ENCODE data around the gene VAMP2.

Gene VAMP2

DNA sequence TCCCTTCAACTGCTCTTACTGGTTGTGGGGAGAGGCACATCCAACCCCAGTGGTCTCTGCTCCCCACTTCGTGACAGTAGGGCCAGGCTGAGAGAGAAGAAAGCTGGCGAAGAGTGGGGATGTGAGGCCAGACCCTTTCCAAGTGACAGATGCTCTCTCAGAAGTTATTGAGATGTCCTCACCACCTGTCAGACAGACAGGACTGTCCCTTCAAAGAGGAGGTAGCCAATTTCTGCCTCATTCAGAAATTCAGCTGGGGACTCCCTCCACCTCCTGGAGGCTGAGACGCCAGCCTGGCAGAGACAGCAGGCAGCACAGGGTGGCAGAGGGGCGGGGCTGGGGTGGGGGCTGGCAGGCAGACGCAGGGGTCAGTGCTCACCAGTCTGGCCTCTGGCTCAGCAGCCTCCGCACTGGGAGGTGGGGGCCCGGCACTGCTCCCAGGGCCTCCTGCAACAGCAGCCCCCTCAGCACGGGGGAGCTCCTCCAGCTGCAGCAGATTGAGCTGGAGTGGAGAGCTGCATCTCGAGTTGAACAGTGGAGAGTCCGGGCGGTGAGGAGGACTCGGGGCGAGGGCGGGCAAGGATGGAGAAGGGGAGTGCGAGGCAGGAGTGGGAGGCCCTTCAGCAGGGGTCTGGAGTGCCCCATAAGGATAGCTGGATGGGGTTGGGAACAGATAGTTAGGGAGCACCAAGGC, 19.7 kb downstream of the VAMP2 start:
- no peak for DNase-seq

DNA sequence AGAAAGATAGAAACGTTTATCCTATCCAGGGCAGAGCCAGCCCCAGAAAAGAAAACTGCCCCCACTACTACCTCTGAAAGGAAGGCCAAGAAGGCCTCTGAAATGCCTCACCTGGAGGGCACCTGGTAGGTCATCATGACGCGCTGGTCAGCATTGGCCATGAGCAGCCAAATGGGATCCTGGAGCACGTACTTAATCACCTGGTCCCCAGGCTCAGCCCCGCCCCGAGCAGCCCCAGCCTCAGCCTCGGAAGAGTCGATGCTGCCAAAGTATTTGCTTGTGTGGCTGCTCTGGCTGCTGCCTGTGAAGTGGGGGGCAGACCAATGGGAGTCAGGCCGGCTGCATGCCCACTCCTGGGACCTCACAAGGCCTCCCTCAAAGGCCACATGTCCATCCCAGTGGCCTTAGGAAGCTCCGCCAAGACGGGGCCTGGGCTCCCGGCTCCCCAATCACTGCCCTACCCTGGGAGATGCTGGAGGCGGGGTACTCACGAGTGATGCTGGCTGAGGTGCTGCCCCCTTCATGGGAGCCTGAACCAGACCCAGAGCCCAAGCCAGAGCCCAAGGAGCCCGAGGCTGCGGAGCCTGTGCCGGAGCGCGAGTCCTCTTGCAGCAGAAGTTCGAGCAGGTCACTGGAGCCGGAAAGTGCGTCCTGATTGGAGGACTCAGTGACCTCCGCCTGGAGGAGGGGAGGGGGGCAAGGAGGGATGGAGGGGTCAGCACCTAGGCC, 20.4 kb downstream of the VAMP2 start:
- no peak for DNase-seq

DNA sequence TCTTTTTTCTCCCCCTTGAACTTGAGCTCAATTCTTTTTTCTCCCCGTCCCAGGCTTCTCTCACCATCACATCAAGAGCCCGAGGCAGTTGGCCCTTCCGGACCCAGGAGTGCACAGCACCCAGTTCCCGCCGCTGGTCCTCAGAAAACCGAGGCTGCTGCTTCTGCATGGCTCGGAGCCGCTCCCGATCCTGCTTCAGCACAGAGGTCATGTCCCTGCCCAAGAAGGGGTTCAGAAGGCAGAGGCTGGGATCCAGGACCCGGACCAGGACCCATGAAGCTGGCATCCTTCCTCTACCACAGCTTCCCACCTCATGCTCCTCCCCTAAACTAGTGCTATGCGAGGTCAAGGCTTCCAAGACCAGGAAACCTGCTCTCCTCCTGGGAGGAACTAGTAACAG, 21.0 kb downstream of the VAMP2 start:
- DNase-seq = no peak

DNA sequence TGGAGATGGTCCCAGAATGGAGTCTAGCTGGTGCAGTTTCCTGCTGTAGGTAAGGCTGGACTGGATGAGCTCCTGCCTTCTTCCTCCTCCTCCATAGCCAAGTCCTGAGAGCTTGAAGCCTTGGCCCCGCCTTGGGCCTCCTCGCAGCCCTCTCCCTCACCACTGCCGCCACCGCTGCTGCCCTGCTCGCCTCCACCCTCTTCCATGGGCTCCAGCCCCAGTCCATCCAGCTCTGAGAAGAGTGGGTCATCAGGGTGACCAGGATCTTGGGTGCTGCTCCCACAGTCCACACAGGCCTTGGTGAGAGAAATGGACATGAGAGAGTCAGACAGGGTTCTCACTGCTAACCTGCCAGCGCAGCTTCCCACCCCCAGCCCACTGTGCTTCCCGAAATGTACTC, 21.7 kb downstream of the VAMP2 start:
- no peak for DNase-seq

DNA sequence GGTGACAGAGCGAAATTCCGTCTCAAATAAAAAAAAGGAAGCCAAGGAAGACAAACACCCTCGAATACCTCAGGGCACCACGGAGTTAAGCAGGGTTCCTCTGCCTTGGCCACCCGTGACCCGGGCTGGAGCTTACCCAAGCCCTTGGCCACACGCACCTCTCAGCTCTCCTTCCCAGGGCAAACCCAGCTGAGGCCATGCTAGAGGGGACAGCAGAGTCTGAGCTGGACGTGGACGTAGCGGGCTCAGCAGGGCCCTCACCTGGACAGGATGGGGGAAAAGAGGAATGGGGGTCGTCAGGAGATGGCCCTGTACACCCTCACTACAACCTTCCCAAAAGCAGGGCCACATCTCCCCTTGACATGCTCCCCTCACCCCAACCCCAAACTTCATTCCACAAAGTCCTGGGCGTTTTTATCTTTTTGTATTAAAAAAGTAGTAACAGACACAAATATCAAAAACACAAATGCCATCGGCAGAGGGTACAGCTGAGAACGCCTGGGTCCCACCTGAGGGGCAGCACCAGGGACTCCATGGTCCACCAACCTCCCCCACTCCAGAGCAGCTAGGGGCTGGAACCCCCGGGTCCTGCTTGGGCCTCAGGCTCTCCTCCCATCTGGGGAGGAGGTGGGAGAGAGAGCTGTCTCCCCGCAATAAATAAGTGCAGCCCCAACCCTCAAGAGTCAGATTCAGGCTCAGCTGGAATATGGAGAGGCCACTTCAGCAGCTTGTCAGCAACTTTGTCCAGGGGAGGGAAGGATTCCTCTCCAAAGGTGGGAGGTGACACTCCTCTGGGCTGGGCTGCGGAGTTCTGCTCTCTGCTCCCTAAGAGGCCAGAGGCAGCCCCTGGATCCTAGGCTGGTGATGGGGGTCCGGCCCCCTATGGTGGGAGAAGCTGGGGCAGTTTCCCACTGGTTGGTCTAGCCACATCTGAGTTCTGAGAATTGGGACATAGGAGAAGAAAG, 22.4 kb downstream of the VAMP2 start:
- DNase-seq = no peak

DNA sequence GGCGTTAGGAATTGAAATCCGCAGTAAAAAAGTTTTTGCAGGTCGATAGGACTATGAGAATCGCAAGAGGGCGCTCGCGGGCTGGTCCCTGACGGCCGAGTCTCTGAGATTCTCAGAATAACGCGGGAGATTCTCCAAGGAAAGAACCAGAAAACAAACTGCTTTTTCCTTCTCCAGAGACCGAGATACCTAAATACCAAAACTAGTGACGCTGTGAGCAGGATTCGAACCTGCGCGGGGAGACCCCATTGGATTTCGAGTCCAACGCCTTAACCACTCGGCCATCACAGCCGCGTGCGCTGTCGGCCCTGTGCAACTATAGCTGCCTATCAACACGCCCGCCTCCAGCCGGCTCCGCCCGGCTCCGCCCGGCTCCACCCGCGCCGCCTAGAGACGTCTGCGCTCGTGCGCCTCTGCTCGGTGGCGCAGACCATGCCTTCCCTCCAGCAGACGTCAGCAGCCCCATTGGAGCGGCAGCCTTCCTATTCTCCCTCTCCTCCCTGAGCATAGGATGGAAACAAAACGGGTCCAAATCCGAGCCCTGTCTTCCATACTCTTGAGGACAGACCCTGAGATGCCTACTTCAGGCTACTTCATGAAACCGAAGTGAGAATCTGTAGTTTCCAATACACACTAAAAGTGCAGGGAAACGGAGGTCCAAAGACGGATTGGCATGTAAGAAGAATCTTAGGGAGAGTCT, 23.9 kb downstream of the VAMP2 start:
- peak; percentile 99 for DNase-seq

DNA sequence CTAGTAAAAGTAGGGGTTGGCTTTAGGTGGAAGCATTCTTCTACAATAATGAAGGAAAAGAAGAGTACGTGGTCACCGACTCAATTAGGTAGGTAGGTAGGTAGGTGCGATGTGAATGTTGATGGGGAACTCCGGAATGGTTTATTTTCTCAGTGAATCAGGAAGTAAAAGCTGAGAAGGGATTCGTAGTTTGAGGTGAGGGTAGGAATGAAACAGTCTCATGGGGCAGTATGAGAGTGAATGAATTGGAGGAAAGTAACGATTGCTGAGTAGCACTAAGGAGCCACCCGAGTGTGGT, 24.4 kb downstream of the VAMP2 start:
- no peak for DNase-seq

DNA sequence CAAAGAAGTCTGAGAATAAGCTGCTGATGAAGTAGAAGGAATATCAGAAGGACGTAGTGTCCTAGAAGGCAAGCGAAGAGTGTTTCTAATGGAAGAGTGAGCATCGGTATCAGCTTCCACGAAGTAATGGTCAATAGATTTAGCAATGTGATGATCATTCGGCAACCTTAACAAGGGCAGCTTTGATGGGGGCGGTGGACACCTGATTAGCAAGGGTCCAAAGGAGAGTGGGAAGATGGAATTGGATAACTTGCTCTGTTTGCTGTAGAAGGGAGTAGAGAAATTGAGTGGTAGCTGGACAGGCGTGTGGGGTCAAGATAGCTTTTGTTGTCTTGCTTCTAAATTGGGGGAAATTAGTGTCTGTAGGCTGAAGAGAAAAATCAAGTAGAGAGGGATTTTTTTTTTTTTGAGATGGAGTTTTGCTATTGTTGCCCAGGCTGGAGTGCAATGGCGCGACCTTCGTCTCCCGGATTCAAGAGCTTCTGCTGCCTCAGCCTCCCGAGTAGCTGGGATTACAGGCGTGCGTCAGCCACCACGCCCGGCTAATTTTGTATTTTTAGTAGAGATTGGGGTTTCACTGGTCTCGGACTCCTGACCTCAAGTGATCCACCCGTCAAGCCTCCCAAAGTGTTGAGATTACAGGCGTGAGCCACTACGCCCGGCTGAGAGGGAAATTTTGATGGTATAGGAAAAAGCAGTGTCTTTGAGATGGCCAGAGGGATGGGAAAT, 24.9 kb downstream of the VAMP2 start:
- DNase-seq = no peak

DNA sequence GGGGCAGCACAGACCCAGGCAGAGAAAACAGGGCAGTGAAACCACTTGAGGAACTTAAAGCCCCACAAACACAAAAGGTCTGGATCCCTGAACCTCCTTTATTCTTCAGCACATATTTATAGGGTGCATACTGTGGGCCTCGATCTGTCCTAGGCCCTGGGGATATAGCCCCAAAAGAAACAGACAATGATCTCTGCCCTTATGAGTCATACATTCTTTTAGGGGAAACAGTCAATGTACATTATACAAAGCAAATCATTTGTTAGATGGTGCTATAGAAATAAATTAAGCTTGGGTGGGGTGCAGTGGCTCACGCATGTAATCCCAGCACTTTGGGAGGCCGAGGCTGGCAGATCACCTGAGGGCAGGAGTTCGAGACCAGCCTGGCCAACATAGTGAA, 28.8 kb downstream of the VAMP2 start:
- no peak for DNase-seq

DNA sequence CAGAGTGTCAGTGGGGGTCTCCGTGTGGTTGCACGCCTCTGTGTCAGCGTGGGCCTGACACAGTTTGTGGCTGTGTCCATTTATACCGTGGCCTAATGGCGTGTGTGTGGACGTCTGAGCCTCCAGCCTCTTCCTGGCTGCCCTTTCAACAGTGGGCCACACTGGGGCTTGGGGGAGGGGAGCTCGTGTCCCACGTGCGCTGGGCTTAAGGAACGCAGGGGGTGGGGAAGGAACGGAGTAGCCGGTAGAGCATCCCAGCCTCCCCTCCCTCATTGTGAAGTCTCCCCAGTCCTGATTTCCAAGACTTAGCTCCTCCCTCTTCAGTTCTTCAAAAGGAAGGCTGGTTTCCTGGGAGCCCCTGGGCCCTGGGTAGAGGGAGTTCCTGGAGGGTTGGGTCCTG, 29.3 kb downstream of the VAMP2 start:
- DNase-seq = no peak

DNA sequence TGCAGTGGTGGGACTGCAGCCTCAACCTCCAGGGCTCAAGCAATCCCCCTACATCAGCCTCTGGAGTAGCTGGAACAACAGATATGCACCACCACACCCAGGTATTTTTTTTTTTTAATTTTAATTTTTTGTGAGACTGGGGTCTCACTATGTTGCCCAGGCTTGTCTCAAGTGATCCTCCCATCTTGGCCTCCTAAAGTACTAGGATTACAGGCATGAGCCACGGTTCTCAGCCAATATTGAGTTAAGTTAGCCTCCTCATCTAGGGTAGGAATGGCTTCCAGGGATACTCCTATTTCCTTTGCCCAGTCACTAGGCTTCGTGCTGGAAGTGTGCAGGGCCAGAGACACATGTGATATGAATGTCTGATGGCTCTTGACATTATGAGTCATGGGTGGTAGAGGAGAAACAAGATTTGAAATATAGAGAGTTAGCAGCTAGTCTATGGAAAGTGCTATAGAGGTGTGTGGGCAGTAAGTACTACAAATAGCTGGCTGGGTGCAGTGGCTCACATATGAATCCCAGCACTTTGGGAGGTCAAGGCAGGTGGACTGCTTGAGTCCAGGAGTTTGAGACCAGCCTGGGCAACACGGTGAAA, 30.8 kb downstream of the VAMP2 start:
- DNase-seq = no peak

DNA sequence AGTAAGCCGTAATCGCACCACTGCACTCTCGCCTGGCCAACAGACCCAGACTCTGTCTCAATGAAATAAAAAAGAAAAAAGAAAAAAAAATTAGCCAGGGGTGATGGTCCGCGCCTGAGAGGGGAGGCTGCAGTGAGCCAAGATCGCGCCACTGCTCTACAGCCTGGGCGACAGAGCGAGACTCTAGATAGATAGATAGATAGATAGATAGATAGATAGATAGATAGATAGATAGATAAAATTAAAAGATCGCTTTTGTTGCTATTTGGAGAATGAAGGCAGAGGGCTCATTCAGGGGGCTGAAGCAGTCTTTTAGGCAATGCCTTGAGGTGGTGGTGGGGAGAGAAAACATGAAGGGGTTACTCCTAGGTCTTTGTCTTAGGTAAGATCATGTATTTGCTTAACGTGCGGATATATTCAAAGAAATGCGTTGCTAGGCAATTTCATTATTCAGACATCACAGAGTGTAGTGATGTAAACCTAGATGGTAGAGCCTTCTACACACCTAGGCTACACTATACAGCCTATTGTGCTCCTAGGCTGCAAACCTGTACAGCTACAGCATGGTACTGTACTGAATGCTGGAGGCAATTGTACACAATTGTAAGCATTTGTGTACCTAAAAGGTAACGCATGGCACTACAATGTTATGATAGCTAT, 34.5 kb downstream of the VAMP2 start:
- DNase-seq = no peak

DNA sequence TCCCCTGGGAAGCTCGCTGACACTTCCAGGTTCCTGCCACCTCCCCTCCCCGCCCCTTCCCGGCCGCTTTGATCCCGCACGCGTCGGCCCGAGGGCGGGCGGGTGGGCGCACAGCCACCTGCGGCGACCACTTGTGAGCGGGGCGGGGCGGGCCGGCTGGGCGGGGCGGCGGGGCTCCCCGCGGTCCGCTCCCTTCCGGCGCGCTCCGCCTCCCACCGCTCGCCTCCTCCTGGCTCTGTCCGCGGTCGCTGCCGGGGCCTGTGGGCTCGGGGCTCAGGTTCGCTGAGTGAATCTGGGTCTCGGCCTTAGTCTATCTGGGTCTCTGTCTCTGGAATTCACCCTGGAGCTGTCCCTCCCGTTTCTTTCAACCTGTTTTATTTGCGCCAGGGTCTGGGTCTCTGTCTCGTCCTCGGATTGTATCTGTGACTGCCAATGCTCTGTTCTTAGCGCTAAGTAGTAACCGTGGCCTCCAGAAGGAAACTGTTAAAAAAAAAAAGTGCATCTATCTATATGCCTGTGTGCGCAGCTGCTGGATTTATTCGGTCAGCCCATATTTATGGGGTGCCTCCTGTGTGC, 36.2 kb downstream of the VAMP2 start:
- DNase-seq = peak; percentile 37

DNA sequence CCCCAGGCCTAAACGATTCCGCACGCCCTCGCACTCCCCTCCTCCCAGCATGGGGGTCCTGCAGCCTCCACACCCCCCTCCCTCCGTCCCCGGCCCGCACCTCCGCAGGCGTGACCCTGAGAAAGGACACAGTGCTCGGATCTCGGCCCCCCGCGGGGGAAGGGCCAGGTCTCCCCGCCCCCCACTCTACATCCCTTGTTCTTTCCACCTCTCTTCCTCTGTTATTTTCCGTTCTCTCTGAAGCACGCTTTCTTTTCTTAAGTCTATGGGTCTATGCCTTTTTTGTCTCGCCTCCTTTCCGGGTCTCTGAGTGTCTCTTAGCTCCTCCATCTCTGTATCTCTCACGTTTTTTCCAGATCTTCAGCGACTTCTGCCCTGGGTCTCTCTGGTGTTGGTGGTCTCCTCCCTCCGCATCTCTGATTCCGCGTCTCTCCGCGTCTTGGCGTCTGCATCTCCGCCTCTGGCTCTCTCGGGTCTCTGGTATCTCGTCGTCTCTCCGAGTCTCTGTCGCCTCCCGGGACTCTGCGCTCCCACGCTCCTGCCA, 36.7 kb downstream of the VAMP2 start:
- no peak for DNase-seq

DNA sequence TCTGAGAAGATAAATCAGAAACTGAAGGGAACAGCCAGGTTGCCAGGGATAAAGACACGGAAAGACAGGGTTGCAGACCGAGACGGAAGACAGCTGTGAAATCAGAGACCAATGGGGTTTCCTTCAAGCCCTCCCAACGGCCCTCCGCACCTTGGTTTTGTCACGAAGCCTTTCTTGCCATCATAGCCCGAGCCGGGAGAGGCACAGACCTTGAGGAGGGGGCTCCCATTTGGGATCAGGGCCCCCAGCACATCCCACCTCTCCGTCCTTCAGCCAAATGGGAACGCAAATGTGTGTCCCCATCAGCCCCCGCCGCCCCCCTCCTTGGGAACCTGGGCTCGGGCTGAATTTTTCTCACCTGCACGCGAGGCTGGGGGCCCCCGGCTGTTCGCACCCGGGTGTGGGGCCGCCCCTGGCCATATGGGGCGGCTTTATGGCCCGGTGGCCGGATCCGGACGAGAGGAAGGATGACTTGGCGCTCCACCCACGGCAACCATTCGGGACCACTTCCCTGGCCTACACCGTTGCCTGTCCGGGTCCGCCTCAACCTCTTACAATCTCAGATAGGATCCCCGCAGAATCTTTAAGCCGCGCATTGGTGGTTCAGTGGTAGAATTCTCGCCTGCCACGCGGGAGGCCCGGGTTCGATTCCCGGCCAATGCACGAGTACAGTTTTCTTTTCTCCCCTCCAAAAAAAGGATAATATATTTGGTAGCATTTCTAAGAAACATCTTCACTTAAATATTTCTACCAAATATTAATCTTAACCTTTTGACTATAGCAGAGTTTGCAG, 37.4 kb downstream of the VAMP2 start:
- DNase-seq = peak; percentile 78

DNA sequence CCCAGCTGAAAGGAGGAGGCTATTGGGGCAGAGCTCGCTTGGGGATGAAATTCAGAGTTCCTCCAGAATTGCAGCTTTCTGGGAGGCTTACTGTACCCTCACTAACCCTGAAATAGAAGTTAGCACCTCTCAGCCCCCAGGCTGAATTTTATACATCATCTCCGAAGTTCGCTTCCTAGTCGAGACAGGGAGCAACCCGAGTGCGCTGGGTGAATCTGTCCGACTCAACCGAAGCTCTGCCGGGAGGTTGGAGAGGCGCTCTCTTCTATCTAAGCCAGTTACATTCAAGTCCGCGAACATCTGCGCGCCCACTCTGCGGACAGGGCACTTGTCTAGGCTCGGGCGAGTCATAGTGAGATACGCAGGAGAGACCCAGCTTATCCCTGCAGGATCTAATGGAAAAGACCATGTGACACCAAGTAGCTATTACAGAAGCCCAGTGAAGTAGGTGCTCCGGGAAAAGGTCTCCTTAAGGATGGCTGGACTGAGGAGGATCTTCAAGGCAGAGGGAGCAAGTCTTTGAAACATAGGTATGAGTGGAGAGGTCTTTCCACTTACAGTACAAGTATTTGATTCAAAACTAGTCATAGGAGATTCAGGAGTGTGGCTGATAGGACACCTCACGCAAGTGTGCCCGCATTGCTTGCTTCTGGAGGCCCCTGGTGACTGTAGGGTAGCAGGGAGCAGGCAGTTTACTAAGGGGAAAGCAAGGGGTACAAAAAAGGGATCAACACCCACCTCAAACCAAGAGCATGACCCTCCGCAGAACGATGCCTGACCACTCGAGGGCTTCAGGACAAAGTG, 38.2 kb downstream of the VAMP2 start:
- DNase-seq = no peak

DNA sequence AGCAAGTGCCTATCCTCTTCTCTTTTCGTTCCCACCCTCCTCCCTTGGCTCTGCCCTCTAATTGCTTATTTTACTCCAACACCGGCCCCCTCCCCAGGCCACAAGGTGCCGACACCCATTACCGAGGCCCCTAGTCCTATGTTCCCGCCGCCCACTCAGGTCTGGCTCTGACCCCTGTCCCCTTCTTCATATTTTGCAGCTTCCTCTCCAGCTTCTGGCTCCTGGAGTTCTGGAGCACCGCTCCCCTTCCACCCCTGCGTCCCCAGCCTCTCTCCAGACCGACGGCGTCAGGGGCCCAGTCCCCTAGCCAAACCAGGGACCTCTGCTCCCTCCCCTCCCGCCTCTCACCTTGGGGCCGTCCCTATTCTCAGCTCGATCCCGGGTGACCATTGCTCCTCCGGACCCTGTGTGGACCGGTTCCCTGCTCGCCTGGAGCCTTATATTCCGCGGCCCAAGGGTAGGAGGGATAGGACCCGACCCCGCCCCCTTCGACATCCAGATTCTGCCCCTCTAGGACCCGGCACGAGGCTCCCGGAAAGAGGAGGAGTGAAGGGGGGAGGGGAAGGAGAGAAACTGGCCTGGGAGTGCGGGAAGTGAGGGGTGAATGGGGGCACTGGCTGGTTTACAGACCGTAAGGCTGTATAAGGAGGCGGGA, 38.9 kb downstream of the VAMP2 start, which contains the start of gene HES7:
TSS of gene HES7 (minus strand) at position 412 of the 655 bp plus-strand sequence. CDS start at position 390, 22 bp downstream.
- peak; percentile 36 for DNase-seq
